Measurements from ENCODE around the gene TLL1.

- TF ChIP-seq CTCF (conservative IDR thresholded peaks at IDR 0.05) (no peak), EZH2 (IDR thresholded peaks at IDR 0.05; ENCODE audit: low read depth) (no peak)
These were observed 218.1 kb downstream of the TLL1 start for GRCh38 chr4:166091146-166091545.

Measured in PC-9 (cell line).